SK-N-SH (cell line): ENCODE measurements around the gene ZSCAN21.

Source experiments
- CTCF ChIP-seq: fragments of 200-600 bp; sonication (generic); IDR thresholded peaks from 2 replicates; pipeline ENCODE4 v1.6.1; 2017; ENCODE audit warnings: antibody characterized with exemption, mild to moderate bottlenecking, moderate library complexity
- EP300 ChIP-seq, 2 experiments: IDR thresholded peaks; 2 replicates each; pipeline versions ENCODE4 v1.4.0 to v1.6.1; 2012; ENCODE audit warnings: borderline replicate concordance in 1 of 2, low read depth in 1 of 2, low read length in 1 of 2
- EZH2phosphoT487 ChIP-seq: fragments of 200-600 bp; sonication (generic); IDR thresholded peaks from 2 replicates; pipeline ENCODE4 v1.6.1; 2017; ENCODE audit warnings: low read depth, mixed run types, mild to moderate bottlenecking, antibody characterized with exemption, moderate library complexity, borderline replicate concordance
- JUND ChIP-seq: IDR thresholded peaks from 2 replicates; pipeline ENCODE4 v1.4.0; 2012
- NFIC ChIP-seq: IDR thresholded peaks from 2 replicates; pipeline ENCODE4 v1.4.0; 2012; ENCODE audit warnings: borderline replicate concordance
- RCOR1 ChIP-seq: fragments of 150-350 bp; IDR thresholded peaks from 2 replicates; pipeline ENCODE4 v1.6.1; 2017; ENCODE audit warnings: antibody characterized with exemption, low read length
- RFX5 ChIP-seq: IDR thresholded peaks from 2 replicates; pipeline ENCODE4 v1.6.1; 2012; ENCODE audit warnings: mild to moderate bottlenecking, improper control_type of control experiment, low read length
- RXRA ChIP-seq: IDR thresholded peaks from 2 replicates; pipeline ENCODE4 v1.4.0; 2012; ENCODE audit warnings: low read depth, mild to moderate bottlenecking, borderline replicate concordance
- TEAD4 ChIP-seq: IDR thresholded peaks from 2 replicates; pipeline ENCODE4 v1.4.0; 2012; ENCODE audit warnings: mild to moderate bottlenecking, borderline replicate concordance; ENCODE audit not compliant: insufficient read depth
- TF ChIP-seq, protein P1 (sequence below): IDR thresholded peaks from 2 replicates; pipeline ENCODE4 v1.4.0; 2012; ENCODE audit warnings: low read depth, borderline replicate concordance
- TF ChIP-seq, protein P2 (sequence below): IDR thresholded peaks from 2 replicates; pipeline ENCODE4 v1.6.1; 2012; ENCODE audit warnings: mild to moderate bottlenecking, low read depth, low read length, moderate library complexity
- TF ChIP-seq, protein P3 (sequence below): IDR thresholded peaks from 2 replicates; pipeline ENCODE4; 2012
- TF ChIP-seq, protein P4 (sequence below): IDR thresholded peaks from 2 replicates; pipeline ENCODE4 v1.4.0; 2012; ENCODE audit warnings: low read depth

- no peak for TF ChIP-seq CTCF
- TF ChIP-seq, protein P1, sequence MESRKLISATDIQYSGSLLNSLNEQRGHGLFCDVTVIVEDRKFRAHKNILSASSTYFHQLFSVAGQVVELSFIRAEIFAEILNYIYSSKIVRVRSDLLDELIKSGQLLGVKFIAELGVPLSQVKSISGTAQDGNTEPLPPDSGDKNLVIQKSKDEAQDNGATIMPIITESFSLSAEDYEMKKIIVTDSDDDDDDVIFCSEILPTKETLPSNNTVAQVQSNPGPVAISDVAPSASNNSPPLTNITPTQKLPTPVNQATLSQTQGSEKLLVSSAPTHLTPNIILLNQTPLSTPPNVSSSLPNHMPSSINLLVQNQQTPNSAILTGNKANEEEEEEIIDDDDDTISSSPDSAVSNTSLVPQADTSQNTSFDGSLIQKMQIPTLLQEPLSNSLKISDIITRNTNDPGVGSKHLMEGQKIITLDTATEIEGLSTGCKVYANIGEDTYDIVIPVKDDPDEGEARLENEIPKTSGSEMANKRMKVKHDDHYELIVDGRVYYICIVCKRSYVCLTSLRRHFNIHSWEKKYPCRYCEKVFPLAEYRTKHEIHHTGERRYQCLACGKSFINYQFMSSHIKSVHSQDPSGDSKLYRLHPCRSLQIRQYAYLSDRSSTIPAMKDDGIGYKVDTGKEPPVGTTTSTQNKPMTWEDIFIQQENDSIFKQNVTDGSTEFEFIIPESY, result no peak
- TF ChIP-seq, protein P2, sequence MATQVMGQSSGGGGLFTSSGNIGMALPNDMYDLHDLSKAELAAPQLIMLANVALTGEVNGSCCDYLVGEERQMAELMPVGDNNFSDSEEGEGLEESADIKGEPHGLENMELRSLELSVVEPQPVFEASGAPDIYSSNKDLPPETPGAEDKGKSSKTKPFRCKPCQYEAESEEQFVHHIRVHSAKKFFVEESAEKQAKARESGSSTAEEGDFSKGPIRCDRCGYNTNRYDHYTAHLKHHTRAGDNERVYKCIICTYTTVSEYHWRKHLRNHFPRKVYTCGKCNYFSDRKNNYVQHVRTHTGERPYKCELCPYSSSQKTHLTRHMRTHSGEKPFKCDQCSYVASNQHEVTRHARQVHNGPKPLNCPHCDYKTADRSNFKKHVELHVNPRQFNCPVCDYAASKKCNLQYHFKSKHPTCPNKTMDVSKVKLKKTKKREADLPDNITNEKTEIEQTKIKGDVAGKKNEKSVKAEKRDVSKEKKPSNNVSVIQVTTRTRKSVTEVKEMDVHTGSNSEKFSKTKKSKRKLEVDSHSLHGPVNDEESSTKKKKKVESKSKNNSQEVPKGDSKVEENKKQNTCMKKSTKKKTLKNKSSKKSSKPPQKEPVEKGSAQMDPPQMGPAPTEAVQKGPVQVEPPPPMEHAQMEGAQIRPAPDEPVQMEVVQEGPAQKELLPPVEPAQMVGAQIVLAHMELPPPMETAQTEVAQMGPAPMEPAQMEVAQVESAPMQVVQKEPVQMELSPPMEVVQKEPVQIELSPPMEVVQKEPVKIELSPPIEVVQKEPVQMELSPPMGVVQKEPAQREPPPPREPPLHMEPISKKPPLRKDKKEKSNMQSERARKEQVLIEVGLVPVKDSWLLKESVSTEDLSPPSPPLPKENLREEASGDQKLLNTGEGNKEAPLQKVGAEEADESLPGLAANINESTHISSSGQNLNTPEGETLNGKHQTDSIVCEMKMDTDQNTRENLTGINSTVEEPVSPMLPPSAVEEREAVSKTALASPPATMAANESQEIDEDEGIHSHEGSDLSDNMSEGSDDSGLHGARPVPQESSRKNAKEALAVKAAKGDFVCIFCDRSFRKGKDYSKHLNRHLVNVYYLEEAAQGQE, result no peak
- no peak for TF ChIP-seq EZH2phosphoT487
- no peak for TF ChIP-seq NFIC
- no peak for TF ChIP-seq EP300 (IDR thresholded peaks at IDR 0.05; ENCODE audit: borderline replicate concordance in 1 of 2, low read depth in 1 of 2, low read length in 1 of 2)
- TF ChIP-seq, protein P3, sequence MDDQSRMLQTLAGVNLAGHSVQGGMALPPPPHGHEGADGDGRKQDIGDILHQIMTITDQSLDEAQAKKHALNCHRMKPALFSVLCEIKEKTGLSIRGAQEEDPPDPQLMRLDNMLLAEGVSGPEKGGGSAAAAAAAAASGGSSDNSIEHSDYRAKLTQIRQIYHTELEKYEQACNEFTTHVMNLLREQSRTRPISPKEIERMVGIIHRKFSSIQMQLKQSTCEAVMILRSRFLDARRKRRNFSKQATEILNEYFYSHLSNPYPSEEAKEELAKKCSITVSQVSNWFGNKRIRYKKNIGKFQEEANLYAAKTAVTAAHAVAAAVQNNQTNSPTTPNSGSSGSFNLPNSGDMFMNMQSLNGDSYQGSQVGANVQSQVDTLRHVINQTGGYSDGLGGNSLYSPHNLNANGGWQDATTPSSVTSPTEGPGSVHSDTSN, result no peak
- TF ChIP-seq, protein P4, sequence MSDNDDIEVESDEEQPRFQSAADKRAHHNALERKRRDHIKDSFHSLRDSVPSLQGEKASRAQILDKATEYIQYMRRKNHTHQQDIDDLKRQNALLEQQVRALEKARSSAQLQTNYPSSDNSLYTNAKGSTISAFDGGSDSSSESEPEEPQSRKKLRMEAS, result no peak
- TF ChIP-seq RCOR1, result no peak
- TF ChIP-seq TEAD4, result no peak
- TF ChIP-seq JUND, result no peak
- TF ChIP-seq RFX5, result no peak
- TF ChIP-seq RXRA, result no peak
These were observed 40.1 kb downstream of the ZSCAN21 start for GRCh38 chr7:100089458-100090196.
